HG03060 (cell line): Measurements from ENCODE around the gene LIPE.

Source experiments
- ATAC-seq: cut with Tn5 transposase; IDR thresholded peaks from one replicate; pipeline ENCODE4 v1.9.1; 2021; ENCODE audit warnings: low read depth, moderate number of reproducible peaks; ENCODE audit not compliant: unreplicated experiment

The LIPE gene

GRCh38 chr19:42412661-42413076, 14.5 kb downstream of the LIPE start:
- no peak for ATAC-seq

DNA sequence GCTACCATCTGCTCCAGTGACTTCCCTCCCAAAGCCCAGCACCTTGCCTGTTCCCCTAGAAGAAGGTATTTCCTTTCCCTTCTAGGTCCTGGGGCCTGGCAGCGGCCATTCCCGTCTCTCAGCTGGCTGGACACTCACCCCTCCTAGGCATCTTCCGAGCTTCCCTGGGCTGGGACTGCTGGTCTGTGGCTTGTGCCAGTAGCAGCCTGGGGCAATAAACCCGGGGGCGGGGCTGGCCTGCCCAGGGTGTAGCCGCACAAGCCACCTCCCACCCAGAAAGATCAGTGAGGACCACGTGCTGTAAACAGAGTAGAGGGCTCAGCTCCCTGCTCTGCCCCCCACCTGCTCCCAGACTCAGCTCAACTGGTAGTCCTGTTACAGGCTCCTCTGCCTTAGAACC, 15.0 kb downstream of the LIPE start:
- ATAC-seq = no peak

- ATAC-seq = no peak
Measured at GRCh38 chr19:42411581-42412178, 15.5 kb downstream of the LIPE start.

DNA sequence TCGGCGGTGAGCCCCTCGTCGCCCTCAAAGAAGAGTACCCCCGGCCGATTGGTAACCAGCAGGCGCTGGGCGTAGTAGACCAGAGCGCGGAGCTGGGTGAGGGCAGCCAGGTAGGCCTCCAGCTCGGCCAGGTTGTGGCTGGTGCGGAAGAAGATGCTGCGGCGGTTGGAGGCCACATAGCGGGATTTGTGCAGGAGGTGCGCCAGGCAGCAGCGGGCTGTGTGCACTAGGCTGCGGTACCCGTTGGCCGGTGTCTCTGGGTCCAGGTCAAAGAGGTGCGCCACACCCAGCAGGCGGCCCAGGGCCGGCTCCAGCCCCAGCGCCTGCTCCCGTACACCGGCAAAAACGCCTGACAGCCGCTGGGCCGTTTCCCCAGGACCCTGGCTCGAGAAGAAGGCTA, 16.8 kb downstream of the LIPE start:
- no peak for ATAC-seq

DNA sequence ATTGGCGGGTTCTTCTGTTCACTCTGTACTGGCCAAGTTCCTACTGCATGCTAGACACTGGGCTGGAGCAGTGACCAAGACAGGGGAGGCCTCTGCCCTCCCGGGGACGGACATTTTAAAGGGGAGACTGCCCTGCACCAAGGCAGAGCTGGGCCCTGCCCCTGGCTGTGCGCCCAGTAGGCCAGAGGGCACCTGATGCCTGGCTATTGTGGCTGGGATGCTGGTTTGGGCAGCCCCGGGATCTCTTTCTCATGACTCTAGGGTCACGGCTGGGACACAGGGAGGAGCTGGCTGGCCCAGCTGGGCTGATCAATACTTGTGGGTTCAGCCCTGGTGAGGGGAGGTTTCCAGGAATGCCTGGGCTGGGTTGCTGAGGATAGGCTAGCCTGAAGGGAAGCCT, 17.7 kb downstream of the LIPE start:
- no peak for ATAC-seq

GRCh38 chr19:42407816-42408175, 19.4 kb downstream of the LIPE start:
- no peak for ATAC-seq

DNA sequence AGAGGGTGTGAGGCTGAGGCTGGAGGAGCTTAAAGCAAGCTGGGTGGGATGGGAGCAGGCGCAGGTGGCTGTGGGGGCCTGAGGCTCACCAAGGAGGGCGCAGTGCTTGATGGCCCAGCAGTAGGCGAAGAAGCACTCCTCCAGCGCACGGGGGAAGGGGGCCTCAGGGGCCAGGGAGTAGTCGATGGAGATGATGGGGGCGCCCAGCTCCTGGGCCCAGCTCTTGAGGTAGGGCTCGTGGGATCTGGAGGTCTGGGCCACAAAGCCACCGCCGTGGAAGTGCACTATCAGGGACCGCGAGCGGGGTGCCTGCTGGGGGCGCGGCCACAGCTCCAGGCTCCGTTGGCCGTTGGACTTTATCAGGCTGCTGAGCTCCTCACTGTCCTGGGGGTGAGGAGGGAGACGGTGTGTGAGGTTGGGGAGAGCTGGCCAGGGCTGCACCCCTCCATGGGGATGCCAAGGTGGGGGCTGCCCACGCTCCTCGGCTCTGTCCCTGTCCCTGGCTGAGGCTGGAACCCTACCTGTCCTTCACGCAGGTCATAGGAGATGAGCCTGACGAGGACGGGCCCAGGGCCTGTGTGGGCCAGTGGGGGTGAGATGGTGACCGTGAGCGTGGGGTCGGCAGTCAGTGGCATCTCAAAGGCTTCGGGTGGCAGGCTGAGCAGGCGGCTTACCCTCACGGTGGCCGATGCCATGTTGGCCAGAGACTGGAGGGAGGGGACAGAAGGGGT, 19.9 kb downstream of the LIPE start:
- ATAC-seq = no peak

DNA sequence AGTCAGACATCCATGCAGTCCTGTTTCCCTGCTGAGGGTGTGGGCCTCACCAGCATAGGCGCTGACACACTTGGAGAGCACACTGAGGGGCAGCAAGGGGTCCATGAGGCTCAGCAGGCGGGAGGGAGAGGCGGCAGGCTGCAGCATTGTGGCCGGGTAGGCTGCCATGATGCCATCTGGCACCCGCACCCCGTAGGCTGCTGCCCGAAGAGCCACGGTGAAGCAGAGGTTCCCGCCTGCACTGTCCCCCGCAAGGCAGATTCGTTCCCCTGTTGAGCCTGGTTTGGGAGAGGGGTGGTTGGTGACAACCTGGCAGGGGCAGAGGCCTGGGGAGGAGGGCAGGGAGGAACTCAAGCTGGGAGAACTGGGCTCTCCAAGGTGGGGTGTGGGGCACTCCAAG, 21.1 kb downstream of the LIPE start:
- ATAC-seq = no peak

DNA sequence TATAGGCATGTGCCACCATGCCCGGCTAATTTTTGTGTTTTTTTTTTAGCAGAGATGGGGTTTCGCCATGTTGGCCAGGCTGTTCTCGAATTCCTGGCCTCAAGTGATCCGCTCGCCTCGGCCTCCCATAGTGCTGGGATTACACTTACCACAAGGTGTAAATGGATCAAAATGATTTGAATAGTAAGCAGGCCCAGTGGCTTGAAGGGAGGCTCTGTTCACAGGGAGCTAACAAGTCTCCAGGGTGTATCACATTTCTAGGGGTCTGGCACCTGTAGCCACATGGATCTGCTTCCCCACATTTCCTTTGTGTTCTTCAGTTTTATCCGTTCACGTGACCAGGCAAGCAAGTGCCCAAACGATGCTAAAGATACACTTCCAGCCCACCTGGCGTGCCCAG, 23.6 kb downstream of the LIPE start:
- no peak for ATAC-seq

GRCh38 chr19:42402376-42403116, 24.6 kb downstream of the LIPE start:
- ATAC-seq = no peak

GRCh38 chr19:42401365-42402303, 25.6 kb downstream of the LIPE start:
- ATAC-seq = no peak

GRCh38 chr19:42400404-42400803, 26.8 kb downstream of the LIPE start:
- ATAC-seq = no peak

DNA sequence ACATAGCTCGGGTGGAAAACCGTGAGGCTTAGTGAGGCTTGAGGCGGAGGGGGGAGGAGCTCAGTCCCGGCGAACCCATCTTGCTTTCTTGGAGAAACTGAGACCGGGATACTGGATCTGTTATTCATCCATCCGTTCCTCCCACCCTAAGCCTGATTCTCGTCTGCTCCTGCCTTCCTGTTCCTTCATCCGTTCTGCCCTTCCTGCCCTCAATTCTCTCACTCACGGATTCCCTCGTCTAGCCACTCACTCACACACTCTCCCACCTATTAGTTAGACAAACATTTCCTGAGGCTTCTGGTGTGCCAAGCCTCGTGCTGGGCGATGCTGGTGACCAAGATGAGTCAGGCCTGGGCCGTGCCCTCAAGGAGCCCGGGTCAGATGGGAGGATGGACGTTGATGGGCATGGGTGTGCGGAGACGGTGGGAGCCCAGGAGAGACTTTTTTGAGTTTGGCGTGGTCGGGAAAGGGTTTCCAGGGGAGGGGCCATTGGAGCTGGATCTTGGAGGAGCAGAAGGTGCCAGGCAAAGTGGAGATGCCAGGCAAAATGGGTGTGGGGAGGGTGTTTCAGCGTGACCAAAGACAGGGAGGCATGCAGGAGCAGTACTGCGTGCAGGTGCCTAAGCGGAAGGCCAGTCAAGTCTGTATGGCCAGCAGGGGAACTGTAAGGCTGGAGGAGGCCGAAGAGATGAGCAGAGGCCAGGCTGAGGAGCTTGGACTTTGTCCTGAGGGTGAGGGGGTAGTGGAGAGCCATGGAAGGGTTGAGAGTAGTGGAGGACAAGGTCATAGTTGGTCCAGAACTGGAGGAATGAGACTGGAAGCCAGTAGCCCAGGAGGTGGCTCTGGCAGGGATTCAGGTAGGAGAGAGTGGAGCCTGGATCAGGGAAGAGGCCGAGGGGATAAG, 29.7 kb downstream of the LIPE start:
- ATAC-seq = no peak

DNA sequence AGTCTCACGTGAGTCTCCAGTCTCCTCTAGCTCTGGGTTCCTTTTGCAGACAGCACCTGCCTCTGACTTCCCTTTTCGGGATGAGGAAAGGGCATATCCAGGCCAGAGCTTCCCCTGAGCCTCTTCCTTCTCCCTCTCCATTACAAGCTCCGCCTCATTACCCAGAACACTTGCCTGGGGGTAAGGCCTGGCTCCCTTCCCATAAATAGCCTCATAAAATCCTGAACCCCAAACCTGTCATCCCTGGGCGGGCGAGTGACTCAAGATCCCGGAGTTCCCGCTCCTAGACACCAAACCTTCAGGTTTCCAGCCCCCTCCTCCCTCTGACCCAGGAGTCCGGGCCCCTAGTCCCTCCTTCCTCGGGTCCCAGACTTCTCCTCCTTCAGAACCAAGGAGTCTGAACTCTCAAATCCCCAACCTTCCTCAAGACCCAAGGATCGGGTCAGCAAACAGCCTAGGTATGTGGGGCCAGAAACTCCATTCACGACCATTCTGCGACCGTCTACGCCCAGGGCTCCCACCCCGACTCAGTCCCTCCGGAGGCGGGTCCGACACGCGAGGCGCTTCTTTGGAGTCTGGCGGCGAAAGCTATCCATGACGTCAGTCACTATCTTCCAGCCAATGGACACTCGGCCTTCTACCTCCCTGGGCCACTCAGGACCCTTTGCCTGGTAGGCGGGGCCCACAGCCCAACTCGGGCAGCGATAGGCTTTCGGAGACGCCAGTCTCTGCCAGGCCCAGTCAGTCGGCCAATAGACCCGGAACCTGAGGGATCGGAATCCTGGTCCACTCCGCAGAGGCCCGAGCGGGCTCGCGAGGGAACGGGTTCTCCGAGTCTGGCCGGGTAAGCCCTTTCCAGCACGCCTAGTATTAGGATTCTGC, 30.6 kb downstream of the LIPE start:
- peak; percentile 91 for ATAC-seq

GRCh38 chr19:42394751-42395150, 32.4 kb downstream of the LIPE start:
- ATAC-seq = no peak

DNA sequence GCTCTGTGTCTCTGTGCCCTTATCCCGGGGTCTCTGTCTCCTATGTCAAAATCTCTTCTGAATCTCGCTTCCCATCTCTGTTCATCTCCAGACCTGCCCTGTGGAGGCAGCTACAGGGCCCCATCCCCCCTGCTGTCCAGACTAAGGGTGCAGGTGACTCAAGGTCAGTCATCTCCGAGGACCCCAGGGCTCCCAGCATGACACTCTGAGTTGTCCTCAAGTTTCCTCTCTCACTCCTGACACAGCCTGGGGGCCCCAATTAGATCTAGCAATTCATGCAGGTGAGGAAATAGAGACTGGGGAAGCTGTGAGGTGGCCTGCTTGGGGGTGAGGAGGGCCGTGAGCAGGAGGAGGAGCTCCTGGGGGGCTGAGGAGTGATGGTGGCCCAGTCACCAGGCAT, 35.0 kb downstream of the LIPE start:
- ATAC-seq = no peak

- no peak for ATAC-seq
Measured at GRCh38 chr19:42389899-42390298, 37.3 kb downstream of the LIPE start, which contains the start of gene CNFN. CNFN (minus strand) TSS chr19:42390297; CDS start chr19:42389037, 1,260 bp downstream.

GRCh38 chr19:42388851-42389489, 38.2 kb downstream of the LIPE start:
- ATAC-seq = no peak
